Measurements from ENCODE around the gene MESP1. TPM values are rescaled to one million over a fixed set of nuclear protein-coding genes. Genes with fewer than 3 reads are reported as not detected.

MESP1 gene
- total and polyA plus RNA-seq, 2 of the 8 experiments (the other 6 are each of a cell fraction or from before 2014, with no cell fraction given) = 0.15 to 0.23 TPM

GRCh38 chr15:89772932-89773583, 22.0 kb upstream of the MESP1 start (continued):
- no peak for TF ChIP-seq TCF12 (IDR thresholded peaks at IDR 0.05; ENCODE audit: low read depth, low read length)
- peak; percentile 53 for TF ChIP-seq MAFK (IDR thresholded peaks at IDR 0.05; ENCODE audit: low read depth, low read length)
- 0 out of 2 replicates have a peak, but pooled peaks have one; percentile 43 for TF ChIP-seq BACH1 (IDR thresholded peaks at IDR 0.05; ENCODE audit: low read length)
